HCT116 (cell line): Measurements from ENCODE around the gene CLIC5.

Experiments used
- CTCF ChIP-seq, 3 experiments: fragments of 200-600 bp in 1 of 3; sonication (generic) in 1 of 3; IDR thresholded peaks in 2 of 3; conservative IDR thresholded peaks in 1 of 3; 2 replicates each; pipeline ENCODE4 v1.5.1; 2012 to 2017; ENCODE audit warnings: low read depth in 2 of 3, low read length in 2 of 3, antibody characterized with exemption in 1 of 3, borderline replicate concordance in 1 of 3, control low read depth in 1 of 3, mild to moderate bottlenecking in 1 of 3, mixed read lengths in 1 of 3, mixed run types in 1 of 3, moderate library complexity in 1 of 3; ENCODE audit not compliant: insufficient read depth in 1 of 3
- MAX ChIP-seq: IDR thresholded peaks from 2 replicates; pipeline ENCODE4 v1.6.1; 2012
- POLR2A ChIP-seq: IDR thresholded peaks from 2 replicates; pipeline ENCODE4 v1.7.0; 2011; ENCODE audit warnings: borderline replicate concordance; ENCODE audit not compliant: insufficient read depth, insufficient read length; ENCODE audit errors: extremely low read depth
- RAD21 ChIP-seq: IDR thresholded peaks from 2 replicates; pipeline ENCODE4 v1.6.1; 2012; ENCODE audit warnings: low read depth, mild to moderate bottlenecking
- REST ChIP-seq: IDR thresholded peaks from 2 replicates; pipeline ENCODE4 v1.6.1; 2012; ENCODE audit warnings: low read depth
- YY1 ChIP-seq: IDR thresholded peaks from 2 replicates; pipeline ENCODE4 v1.6.1; 2011; ENCODE audit warnings: low read length, low read depth, moderate library complexity, mild to moderate bottlenecking; ENCODE audit not compliant: insufficient replicate concordance; ENCODE audit errors: extremely low read depth
- ZNF274 ChIP-seq: fragments of 200-500 bp; sonication (Bioruptor generic); IDR thresholded peaks from 2 replicates; pipeline ENCODE4 v1.6.1; 2014; ENCODE audit warnings: mild to moderate bottlenecking, low read depth, low read length, inconsistent platforms

- TF ChIP-seq CTCF (IDR thresholded peaks at IDR 0.05 in 2 of 3, conservative IDR thresholded peaks at IDR 0.05 in 1 of 3; ENCODE audit: borderline replicate concordance in 1 of 3, insufficient read depth in 1 of 3, low read depth in 2 of 3, low read length in 2 of 3) (no peak), YY1 (no peak), RAD21 (no peak), REST (no peak), ZNF274 (no peak), POLR2A (no peak), MAX (no peak)
These were observed 66.4 kb downstream of the CLIC5 start for GRCh38 chr6:45949256-45949655.
